Measurements from ENCODE around the gene SRP14.

DNA sequence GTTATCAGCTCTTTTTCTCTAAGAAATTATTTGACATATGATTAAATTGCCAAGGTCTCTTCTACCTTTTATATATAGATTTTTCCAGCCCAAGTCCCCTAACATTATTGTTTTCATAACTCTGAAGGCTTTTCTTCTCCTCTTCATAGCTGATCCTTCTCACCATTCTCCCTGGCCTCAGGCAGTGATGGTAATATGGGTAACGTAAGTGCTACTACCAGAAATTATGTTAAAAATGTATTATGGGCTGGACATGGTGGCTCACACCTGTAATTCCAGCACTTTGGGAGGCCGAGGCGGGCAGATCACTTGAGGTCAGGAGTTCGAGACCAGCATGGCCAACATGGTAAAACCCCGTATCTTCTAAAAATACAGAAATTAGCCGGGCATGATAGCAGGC lies 40.5 kb upstream of the SRP14 start:
- TF ChIP-seq, protein P1, sequence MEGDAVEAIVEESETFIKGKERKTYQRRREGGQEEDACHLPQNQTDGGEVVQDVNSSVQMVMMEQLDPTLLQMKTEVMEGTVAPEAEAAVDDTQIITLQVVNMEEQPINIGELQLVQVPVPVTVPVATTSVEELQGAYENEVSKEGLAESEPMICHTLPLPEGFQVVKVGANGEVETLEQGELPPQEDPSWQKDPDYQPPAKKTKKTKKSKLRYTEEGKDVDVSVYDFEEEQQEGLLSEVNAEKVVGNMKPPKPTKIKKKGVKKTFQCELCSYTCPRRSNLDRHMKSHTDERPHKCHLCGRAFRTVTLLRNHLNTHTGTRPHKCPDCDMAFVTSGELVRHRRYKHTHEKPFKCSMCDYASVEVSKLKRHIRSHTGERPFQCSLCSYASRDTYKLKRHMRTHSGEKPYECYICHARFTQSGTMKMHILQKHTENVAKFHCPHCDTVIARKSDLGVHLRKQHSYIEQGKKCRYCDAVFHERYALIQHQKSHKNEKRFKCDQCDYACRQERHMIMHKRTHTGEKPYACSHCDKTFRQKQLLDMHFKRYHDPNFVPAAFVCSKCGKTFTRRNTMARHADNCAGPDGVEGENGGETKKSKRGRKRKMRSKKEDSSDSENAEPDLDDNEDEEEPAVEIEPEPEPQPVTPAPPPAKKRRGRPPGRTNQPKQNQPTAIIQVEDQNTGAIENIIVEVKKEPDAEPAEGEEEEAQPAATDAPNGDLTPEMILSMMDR (IDR thresholded peaks at IDR 0.05), result no peak
- TF ChIP-seq POLR2A (IDR thresholded peaks at IDR 0.05), result no peak

All from adrenal gland (tissue), 5 donors.